ENCODE data around the gene ERCC2. TPM values are rescaled to one million over a fixed set of nuclear protein-coding genes. Genes with fewer than 3 reads are reported as not detected.
"Not testable (repeated sequence)": the region's sequence is repeated elsewhere in the genome, so short reads cannot be mapped to it uniquely, and the experiment has no call there.

ERCC2 gene
- total RNA-seq, 1 donor, result 52.5 TPM

- H3K79me2 ChIP-seq (ENCODE audit: insufficient read depth, low read length), result peaks cover 37% of the 10 kb centered on the region
- H3K36me3 ChIP-seq (ENCODE audit: insufficient read depth, low read length), result peaks cover 62% of the 10 kb centered on the region
- H3K4me1 ChIP-seq (ENCODE audit: insufficient read depth, low read length), result peaks cover 3% of the 10 kb centered on the region
- no peaks in the 10 kb centered on the region for H3K27me3 ChIP-seq (ENCODE audit: insufficient read depth, low read length)
- DNase-seq (ENCODE audit: insufficient read length, low spot score, missing footprints), result no peak
- H4K20me1 ChIP-seq (ENCODE audit: insufficient read depth, low read length), result peaks cover 3% of the 10 kb centered on the region
- H2AFZ ChIP-seq (ENCODE audit: low read length), result no peak overlapping the region
- H3K4me2 ChIP-seq (ENCODE audit: insufficient read depth, low read length), result no peak overlapping the region
- no peak overlapping the region for H3K4me3 ChIP-seq (ENCODE audit: insufficient read depth, low read length)
- no peak for TF ChIP-seq CTCF (IDR thresholded peaks at IDR 0.05; ENCODE audit: extremely low read depth, low read depth, low read length)
- no peaks in the 10 kb centered on the region for H3K9me3 ChIP-seq (ENCODE audit: low read depth, low read length)
- H3K27ac ChIP-seq (ENCODE audit: low read depth, low read length), result no peak overlapping the region
These were observed 46.8 kb upstream of the ERCC2 start for GRCh38 chr19:45417151-45417550.

GRCh38 chr19:45414468-45414867 lies 44.1 kb upstream of the ERCC2 start:
- no peaks in the 10 kb centered on the region for H3K4me1 ChIP-seq (ENCODE audit: insufficient read depth, low read length)

GRCh38 chr19:45413497-45413896 lies 43.1 kb upstream of the ERCC2 start:
- TF ChIP-seq CTCF (IDR thresholded peaks at IDR 0.05; ENCODE audit: extremely low read depth, low read depth, low read length), result no peak
- Histone ChIP-seq H3K36me3 (ENCODE audit: insufficient read depth, low read length) (peaks cover 55% of the 10 kb centered on the region), H3K4me3 (ENCODE audit: insufficient read depth, low read length) (no peak overlapping the region), H3K27ac (ENCODE audit: low read depth, low read length) (no peak overlapping the region), H3K4me2 (ENCODE audit: insufficient read depth, low read length) (no peak overlapping the region), H3K4me1 (ENCODE audit: insufficient read depth, low read length) (no peaks in the 10 kb centered on the region), H4K20me1 (ENCODE audit: insufficient read depth, low read length) (no peaks in the 10 kb centered on the region), H3K27me3 (ENCODE audit: insufficient read depth, low read length) (no peaks in the 10 kb centered on the region), H3K9me3 (ENCODE audit: low read depth, low read length) (no peaks in the 10 kb centered on the region), H3K79me2 (ENCODE audit: insufficient read depth, low read length) (peaks cover 10% of the 10 kb centered on the region), H2AFZ (ENCODE audit: low read length) (no peak overlapping the region)
- DNase-seq (ENCODE audit: insufficient read length, low spot score, missing footprints), result no peak

More at GRCh38 chr19:45414468-45414867, 44.1 kb upstream of the ERCC2 start:
- TF ChIP-seq CTCF (IDR thresholded peaks at IDR 0.05; ENCODE audit: extremely low read depth, low read depth, low read length), result no peak
- Histone ChIP-seq H3K9me3 (ENCODE audit: low read depth, low read length) (no peaks in the 10 kb centered on the region), H3K36me3 (ENCODE audit: insufficient read depth, low read length) (peaks cover 59% of the 10 kb centered on the region), H3K79me2 (ENCODE audit: insufficient read depth, low read length) (peaks cover 17% of the 10 kb centered on the region), H3K4me2 (ENCODE audit: insufficient read depth, low read length) (no peak overlapping the region), H3K27me3 (ENCODE audit: insufficient read depth, low read length) (no peaks in the 10 kb centered on the region), H3K27ac (ENCODE audit: low read depth, low read length) (no peak overlapping the region), H2AFZ (ENCODE audit: low read length) (no peak overlapping the region), H4K20me1 (ENCODE audit: insufficient read depth, low read length) (no peaks in the 10 kb centered on the region), H3K4me3 (ENCODE audit: insufficient read depth, low read length) (no peak overlapping the region)
- DNase-seq (ENCODE audit: insufficient read length, low spot score, missing footprints), result no peak

GRCh38 chr19:45410330-45410729 lies 40.0 kb upstream of the ERCC2 start:
- H3K79me2 ChIP-seq (ENCODE audit: insufficient read depth, low read length), result peaks cover 16% of the 10 kb centered on the region
- not testable (repeated sequence) for H3K9me3 ChIP-seq (ENCODE audit: low read depth, low read length); H4K20me1 ChIP-seq (ENCODE audit: insufficient read depth, low read length); DNase-seq (ENCODE audit: insufficient read length, low spot score, missing footprints); H3K4me2 ChIP-seq (ENCODE audit: insufficient read depth, low read length); H3K27ac ChIP-seq (ENCODE audit: low read depth, low read length); H3K27me3 ChIP-seq (ENCODE audit: insufficient read depth, low read length); H3K4me3 ChIP-seq (ENCODE audit: insufficient read depth, low read length); H3K4me1 ChIP-seq (ENCODE audit: insufficient read depth, low read length); H2AFZ ChIP-seq (ENCODE audit: low read length)
- peaks cover 42% of the 10 kb centered on the region for H3K36me3 ChIP-seq (ENCODE audit: insufficient read depth, low read length)

Measured in osteoblast (primary cell).